Aorta (tissue), 5 donors: ENCODE data around the gene AP1S3. TPM values are rescaled to one million over a fixed set of nuclear protein-coding genes. Genes with fewer than 3 reads are reported as not detected.

Source experiments
- ATAC-seq: fragments of 200-7000 bp; cut with Tn5 transposase; one replicate; pipeline ENCODE4 v1.9.1; 2022; ENCODE audit warnings: moderate library complexity; ENCODE audit not compliant: low FRiP score
- DNase-seq, 2 donors: peaks; one replicate each; pipeline ENCODE4 v3.0.0-alpha.2; 2020
- H3K27ac ChIP-seq, 2 donors: one replicate each; pipeline ENCODE4 v1.5.1; 2013; ENCODE audit warnings: low read length in 2 of 2, mild to moderate bottlenecking in 2 of 2, moderate library complexity in 2 of 2, control low read depth in 1 of 2, inconsistent platforms in 1 of 2, low read depth in 1 of 2
- H3K27me3 ChIP-seq, 2 donors: one replicate each; pipeline ENCODE4 v1.6.1; 2013; ENCODE audit warnings: control low read depth in 1 of 2, low read length in 1 of 2, mild to moderate bottlenecking in 1 of 2, moderate library complexity in 1 of 2; ENCODE audit not compliant: insufficient read depth in 2 of 2, control insufficient read depth in 1 of 2
- H3K36me3 ChIP-seq, 2 donors: one replicate each; pipeline ENCODE4 v1.6.1; 2013; ENCODE audit warnings: control low read depth in 1 of 2, low read length in 1 of 2, mild to moderate bottlenecking in 1 of 2; ENCODE audit not compliant: insufficient read depth in 2 of 2, control insufficient read depth in 1 of 2
- H3K4me1 ChIP-seq, 2 donors: one replicate each; pipeline ENCODE4 v1.6.1; 2013; ENCODE audit warnings: low read length in 2 of 2, control low read depth in 1 of 2, mild to moderate bottlenecking in 1 of 2, moderate library complexity in 1 of 2; ENCODE audit not compliant: insufficient read depth in 2 of 2, control insufficient read depth in 1 of 2
- H3K4me3 ChIP-seq, 2 donors: one replicate each; pipeline ENCODE4 v1.5.1; 2013; ENCODE audit warnings: low read length in 2 of 2, control low read depth in 1 of 2, mild to moderate bottlenecking in 1 of 2
- H3K9me3 ChIP-seq: one replicate; pipeline ENCODE4 v1.6.1; 2013; ENCODE audit warnings: mild to moderate bottlenecking, low read length; ENCODE audit not compliant: control insufficient read depth
- WGBS, 2 donors: extraction: QIAGEN DNeasy Blood & Tissue Kit; methylation state at CpG; one replicate each; pipeline ENCODE4 v1.1.7; 2013; 5-methylcytosine and 5-hydroxymethylcytosine counted together
- intact Hi-C, 2 donors: fragments of 100-400 bp; cut with DNase I; formaldehyde crosslinking; loops; one replicate each; pipeline versions ENCODE4 v1.14.2 to v1.15.0; 2022
- long read RNA-seq, 2 donors: library from polyadenylated mRNA; unstranded; transcript quantifications; one replicate each; pipeline ENCODE4 v2.0.0, GENCODE V29; 2020 to 2021
- polyA plus RNA-seq, 2 donors: library from polyadenylated mRNA; stranded (reverse); fragments of 200-250 nt; gene quantifications; one replicate each; pipeline ENCODE4 v1.2.3, GENCODE V29; 2013
- total RNA-seq, 2 donors: library from RNA; stranded (reverse); fragmentation: NEBNext Ultra II Directional; extraction: Animal tissue kit (Norgen Biotek cat#: 25700); gene quantifications; one replicate each; pipeline ENCODE4 v1.2.1, GENCODE V29; 2021
- donor health status: healthy with polysubstance abuse.
- donor health status: Bipolar disorder and iron deficiency.
- donor health status: DM: no; HTN: no; CAD: no.
- donor health status: DM: no; HTN: no; CAD: no.
- donor health status: DM: yes; HTN: yes; CAD: no.

Gene AP1S3
- total RNA-seq (1 to 10 TPM in 1 of 2 donors, under 1 TPM in 1; 0.91 to 2.0 TPM), polyA plus RNA-seq (under 1 TPM; 0.26 to 0.50 TPM)
- long read RNA-seq, donor 1, result 0 reads
- long read RNA-seq, donor 2, result 0 reads

- intact Hi-C loops, result no loop called here
- no peaks in the 10 kb centered on the region for H3K36me3 ChIP-seq
- WGBS, 2 donors, result 1% methylated on average over 62 to 82 of the region's 82 CpGs
- peak; percentile 80 to 87 for DNase-seq
- no peaks in the 10 kb centered on the region for H3K9me3 ChIP-seq
- no peaks in the 10 kb centered on the region for H3K4me1 ChIP-seq
- peak within 1 kb of the TSS in 1 of 2 donors; percentile 30 for H3K27ac ChIP-seq
- peak; percentile 85 for ATAC-seq
- H3K4me3 ChIP-seq, result peak within 1 kb of the TSS; percentile 67 to 76
- H3K27me3 ChIP-seq, result no peaks in the 10 kb centered on the region
Observed at GRCh38 chr2:223837287-223838061, at the start of gene AP1S3. Gene AP1S3 (minus strand): TSS chr2:223837582. CDS start chr2:223837450, 132 bp downstream.

GRCh38 chr2:223887127-223887526 lies 49.7 kb upstream of the AP1S3 start:
- 32 to 40% methylated on average over 5 of the region's 5 CpGs for WGBS, 2 donors
- ATAC-seq, result no peak
- Histone ChIP-seq H3K4me1 (no peaks in the 10 kb centered on the region), H3K36me3 (peaks cover 3% of the 10 kb centered on the region in 2 donors), H3K27ac (no peak overlapping the region), H3K27me3 (no peaks in the 10 kb centered on the region), H3K9me3 (no peaks in the 10 kb centered on the region), H3K4me3 (no peak overlapping the region)
- DNase-seq, result no peak
- intact Hi-C loops, result no loop called here

GRCh38 chr2:223886726-223887125 lies 49.3 kb upstream of the AP1S3 start:
- peaks cover 3% of the 10 kb centered on the region in 2 donors for H3K36me3 ChIP-seq
- WGBS, 2 donors, result 1% methylated on average over 2 of the region's 2 CpGs
- ATAC-seq, result no peak
- H3K9me3 ChIP-seq, result no peaks in the 10 kb centered on the region
- DNase-seq, result no peak
- intact Hi-C loops, result no loop called here
- no peaks in the 10 kb centered on the region for H3K27me3 ChIP-seq
- H3K4me3 ChIP-seq, result no peak overlapping the region
- H3K4me1 ChIP-seq, result no peaks in the 10 kb centered on the region
- no peak overlapping the region for H3K27ac ChIP-seq

GRCh38 chr2:223884399-223884798 lies 47.0 kb upstream of the AP1S3 start:
- H3K27me3 ChIP-seq, result no peaks in the 10 kb centered on the region
- H3K36me3 ChIP-seq, result peaks cover 7 to 8% of the 10 kb centered on the region in 2 donors
- no peak for DNase-seq
- intact Hi-C loops, result no loop called here
- no peaks in the 10 kb centered on the region for H3K4me1 ChIP-seq
- H3K4me3 ChIP-seq, result no peak overlapping the region
- no peaks in the 10 kb centered on the region for H3K9me3 ChIP-seq
- WGBS, 2 donors, result 82 to 83% methylated on average over 3 of the region's 3 CpGs
- no peak for ATAC-seq
- no peak overlapping the region for H3K27ac ChIP-seq

- no peak for DNase-seq
- H3K36me3 ChIP-seq, result peaks cover 13 to 15% of the 10 kb centered on the region in 2 donors
- no peaks in the 10 kb centered on the region for H3K27me3 ChIP-seq
- no peaks in the 10 kb centered on the region for H3K4me1 ChIP-seq
- H3K4me3 ChIP-seq, result no peak overlapping the region
- no peak for ATAC-seq
- H3K9me3 ChIP-seq, result no peaks in the 10 kb centered on the region
- intact Hi-C loops, result no loop called here
- no peak overlapping the region for H3K27ac ChIP-seq
- 95 to 96% methylated on average over 5 of the region's 5 CpGs for WGBS, 2 donors
Observed at GRCh38 chr2:223882715-223883114, 45.3 kb upstream of the AP1S3 start.

- no peaks in the 10 kb centered on the region for H3K9me3 ChIP-seq
- H3K4me3 ChIP-seq, result no peak overlapping the region
- 59 to 63% methylated on average over 4 of the region's 4 CpGs for WGBS, 2 donors
- intact Hi-C loops, result no loop called here
- H3K27ac ChIP-seq, result no peak overlapping the region
- H3K27me3 ChIP-seq, result no peaks in the 10 kb centered on the region
- H3K36me3 ChIP-seq, result peaks cover 13 to 16% of the 10 kb centered on the region in 2 donors
- ATAC-seq (no peak), DNase-seq (no peak)
- H3K4me1 ChIP-seq, result no peaks in the 10 kb centered on the region
Observed at GRCh38 chr2:223880796-223881195, 43.4 kb upstream of the AP1S3 start.

GRCh38 chr2:223877721-223878410 lies 40.5 kb upstream of the AP1S3 start:
- WGBS, 2 donors, result 76 to 85% methylated on average over 6 of the region's 6 CpGs
- intact Hi-C loops, result no loop called here
- ATAC-seq (no peak), DNase-seq (no peak)
- Histone ChIP-seq H3K27me3 (no peaks in the 10 kb centered on the region), H3K9me3 (no peaks in the 10 kb centered on the region), H3K27ac (no peak overlapping the region), H3K4me1 (no peaks in the 10 kb centered on the region), H3K36me3 (peaks cover 13 to 20% of the 10 kb centered on the region in 2 donors), H3K4me3 (no peak overlapping the region)

- Histone ChIP-seq H3K36me3 (peaks cover 9 to 16% of the 10 kb centered on the region in 2 donors), H3K4me3 (no peak overlapping the region), H3K27ac (no peak overlapping the region), H3K4me1 (no peaks in the 10 kb centered on the region), H3K27me3 (no peaks in the 10 kb centered on the region), H3K9me3 (no peaks in the 10 kb centered on the region)
- DNase-seq (no peak), ATAC-seq (no peak)
- intact Hi-C loops, result no loop called here
- WGBS, 2 donors, result 98 to 99% methylated on average over 3 of the region's 3 CpGs
Observed at GRCh38 chr2:223873672-223874071, 36.3 kb upstream of the AP1S3 start.
